Measurements from ENCODE around the gene COQ10A. TPM values are rescaled to one million over a fixed set of nuclear protein-coding genes. Genes with fewer than 3 reads are reported as not detected.

COQ10A gene
- total and polyA plus RNA-seq, 9 of the 15 experiments (the other 6 are each of a cell fraction or from before 2014, with no cell fraction given) = 3.1 to 26.4 (median 12.7) TPM

- TF ChIP-seq PATZ1 (CRISPR knock-in tag; IDR thresholded peaks at IDR 0.05; ENCODE audit: borderline replicate concordance) (no peak), FOS (IDR thresholded peaks at IDR 0.05; ENCODE audit: extremely low read depth, insufficient read length) (no peak), DDX20 (tag; IDR thresholded peaks at IDR 0.05; ENCODE audit: low read depth) (no peak), HIVEP1 (CRISPR knock-in tag; IDR thresholded peaks at IDR 0.05) (no peak), ILK (tag; IDR thresholded peaks at IDR 0.05; ENCODE audit: borderline replicate concordance, low read depth) (no peak), ZNF316 (IDR thresholded peaks at IDR 0.05) (0 out of 2 replicates have a peak, but pooled peaks have one; percentile 12), MYNN (IDR thresholded peaks at IDR 0.05) (no peak), MYNN (CRISPR knock-in tag; IDR thresholded peaks at IDR 0.05) (0 out of 2 replicates have a peak, but pooled peaks have one; percentile 28), FOXA1 (IDR thresholded peaks at IDR 0.05; ENCODE audit: borderline replicate concordance) (no peak), GTF3C2 (IDR thresholded peaks at IDR 0.05; ENCODE audit: borderline replicate concordance, extremely low read depth, insufficient read length) (no peak), NFYB (IDR thresholded peaks at IDR 0.05; ENCODE audit: extremely low read depth, insufficient read length) (no peak), ZNF280A (IDR thresholded peaks at IDR 0.05; ENCODE audit: low read depth, partially characterized antibody) (no peak), SRSF1 (IDR thresholded peaks at IDR 0.05; ENCODE audit: low read depth, low read length) (no peak), YBX1 (IDR thresholded peaks at IDR 0.05) (no peak), SMAD4 (CRISPR knock-in tag; conservative IDR thresholded peaks at IDR 0.05) (peak; percentile 63), TAF9B (IDR thresholded peaks at IDR 0.05; ENCODE audit: partially characterized antibody) (no peak), THRA (IDR thresholded peaks at IDR 0.05) (no peak), CBX5 (IDR thresholded peaks at IDR 0.05; ENCODE audit: borderline replicate concordance, low read depth) (no peak), ARID3B (CRISPR knock-in tag; IDR thresholded peaks at IDR 0.05; ENCODE audit: borderline replicate concordance) (no peak)
Observed at GRCh38 chr12:56258068-56258819, 8.5 kb upstream of the COQ10A start, which contains the start of gene ANKRD52 (continued).

Data from K562 (cell line).